NCI-H345 treated with DMSO at 0.1 percent for 48 hours (cell line): ENCODE results near the gene PPP2R5B.
A peak's percentile ranks its signal among the peaks of the same experiment; 100 is the strongest.

Experiments used
- DNase-seq: peaks from one replicate; lab custom pipeline; 2025; ENCODE audit not compliant: unreplicated experiment; lab: John Stamatoyannopoulos, UW

PPP2R5B gene

GRCh38 chr11:64923944-64924909 lies at the start of gene PPP2R5B:
PPP2R5B (plus strand) TSS chr11:64924689; CDS start chr11:64925735, 1,046 bp downstream.
- peak; percentile 73 for DNase-seq

- DNase-seq, result no peak
Measured at GRCh38 chr11:64875369-64876228, 48.9 kb upstream of the PPP2R5B start.

GRCh38 chr11:64876229-64876750 lies 48.2 kb upstream of the PPP2R5B start:
- no peak for DNase-seq

GRCh38 chr11:64876835-64877341 lies 47.6 kb upstream of the PPP2R5B start:
- no peak for DNase-seq

GRCh38 chr11:64877390-64878222 lies 46.9 kb upstream of the PPP2R5B start:
- no peak for DNase-seq

GRCh38 chr11:64878223-64878493 lies 46.3 kb upstream of the PPP2R5B start:
- DNase-seq, result no peak

GRCh38 chr11:64878494-64879243 lies 45.8 kb upstream of the PPP2R5B start, which contains the start of gene EHD1:
EHD1 (minus strand) TSS chr11:64878621; CDS start chr11:64878464, 157 bp downstream.
- peak; percentile 94 for DNase-seq

GRCh38 chr11:64879244-64879900 lies 45.1 kb upstream of the PPP2R5B start:
- no peak for DNase-seq

GRCh38 chr11:64880240-64881001 lies 44.1 kb upstream of the PPP2R5B start:
- DNase-seq, result no peak

- no peak for DNase-seq
Measured at GRCh38 chr11:64881476-64881875, 43.0 kb upstream of the PPP2R5B start.

GRCh38 chr11:64882243-64882642 lies 42.2 kb upstream of the PPP2R5B start:
- DNase-seq, result no peak

GRCh38 chr11:64883575-64883974 lies 40.9 kb upstream of the PPP2R5B start:
- no peak for DNase-seq

GRCh38 chr11:64884019-64884418 lies 40.5 kb upstream of the PPP2R5B start:
- no peak for DNase-seq

GRCh38 chr11:64885367-64886286 lies 38.9 kb upstream of the PPP2R5B start:
- DNase-seq, result no peak

GRCh38 chr11:64887234-64887756 lies 37.2 kb upstream of the PPP2R5B start:
- DNase-seq, result no peak

GRCh38 chr11:64887757-64888405 lies 36.6 kb upstream of the PPP2R5B start:
- DNase-seq, result peak; percentile 31

- DNase-seq, result no peak
Measured at GRCh38 chr11:64888406-64888728, 36.1 kb upstream of the PPP2R5B start.
